GM19468 (cell line): ENCODE measurements around the gene STX7.

Experiments
- ATAC-seq: cut with Tn5 transposase; IDR thresholded peaks from one replicate; pipeline ENCODE4 v1.9.1; 2021; ENCODE audit warnings: mild to moderate bottlenecking, moderate library complexity, moderate number of reproducible peaks; ENCODE audit not compliant: unreplicated experiment; ENCODE audit errors: extremely low read depth

The STX7 gene

GRCh38 chr6:132418235-132418965, 94.5 kb downstream of the STX7 start:
- no peak for ATAC-seq

GRCh38 chr6:132414761-132415160, 98.2 kb downstream of the STX7 start:
- no peak for ATAC-seq

- ATAC-seq: no peak
These were observed 98.6 kb downstream of the STX7 start for GRCh38 chr6:132414322-132414721.

DNA sequence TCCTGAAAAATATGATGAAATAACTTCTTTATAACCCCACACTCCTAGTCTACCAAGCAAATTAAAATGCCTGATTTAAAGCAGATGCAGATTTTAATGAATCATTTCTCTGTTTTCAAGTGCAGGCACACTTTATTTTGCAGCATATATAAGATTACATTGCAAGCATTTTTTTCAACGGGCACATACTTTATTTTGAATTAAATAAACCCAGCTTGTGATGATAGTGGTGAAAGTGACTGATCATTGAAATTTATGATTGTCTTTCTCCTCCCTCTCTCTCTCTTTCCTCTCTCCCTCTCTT, 99.5 kb downstream of the STX7 start:
- no peak for ATAC-seq

DNA sequence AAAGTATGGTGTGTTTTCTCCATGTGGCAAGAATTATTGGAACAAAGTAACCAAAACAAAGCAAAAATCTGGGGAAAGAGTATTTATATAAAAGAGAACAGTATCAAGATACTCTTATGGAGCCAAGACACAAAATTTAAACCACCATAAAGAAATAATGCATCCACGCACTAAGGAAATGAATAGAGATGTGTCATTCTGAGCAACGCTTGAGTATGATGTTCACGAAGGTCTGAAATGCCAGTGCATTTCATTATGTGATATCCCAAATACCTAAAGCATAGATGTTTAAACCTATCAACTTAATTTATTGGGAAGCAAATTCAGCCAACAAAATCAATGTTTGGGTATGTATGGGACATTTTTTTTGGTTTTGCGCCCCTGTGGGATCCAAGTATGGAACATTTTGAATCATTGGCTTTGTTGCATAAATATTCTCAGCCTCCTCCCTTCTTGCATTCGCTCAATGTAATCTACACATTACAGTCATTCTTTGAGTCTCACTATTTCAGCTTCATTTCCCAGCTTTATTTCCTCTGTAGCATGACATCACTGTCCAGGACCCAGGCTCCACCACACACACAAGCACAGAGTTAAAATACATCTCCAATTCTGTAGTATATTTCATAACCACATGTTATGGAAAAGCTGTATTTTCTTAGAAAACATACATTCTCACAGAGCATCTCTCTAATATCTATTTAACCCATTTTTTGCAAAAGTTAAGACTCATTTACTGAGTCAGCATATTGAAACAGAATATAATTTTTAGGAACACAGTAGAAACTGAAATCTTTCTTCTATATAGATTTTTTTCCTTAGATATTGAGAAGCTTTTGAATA, 100.0 kb downstream of the STX7 start:
- ATAC-seq: no peak

- no peak for ATAC-seq
These were observed 101.6 kb downstream of the STX7 start for GRCh38 chr6:132411296-132411695.

DNA sequence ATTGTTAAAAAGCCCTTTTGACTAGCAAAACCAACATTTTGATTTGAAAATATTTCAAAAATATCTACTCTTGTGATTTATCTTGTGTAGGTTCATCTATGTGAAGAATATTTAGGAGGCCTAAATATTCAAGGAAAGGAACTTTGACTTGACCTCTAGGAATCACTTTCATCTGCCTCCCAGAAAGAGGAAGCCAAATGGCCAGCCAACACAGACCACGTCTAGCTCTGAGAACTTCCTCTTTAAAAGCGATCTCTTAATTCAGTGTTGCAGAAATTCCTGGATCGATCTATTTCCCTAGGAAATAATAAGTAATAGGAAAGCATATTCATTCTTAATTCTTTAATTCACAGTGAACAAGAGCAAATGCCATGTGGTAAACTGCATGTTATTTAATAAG, 102.1 kb downstream of the STX7 start:
- ATAC-seq: no peak

DNA sequence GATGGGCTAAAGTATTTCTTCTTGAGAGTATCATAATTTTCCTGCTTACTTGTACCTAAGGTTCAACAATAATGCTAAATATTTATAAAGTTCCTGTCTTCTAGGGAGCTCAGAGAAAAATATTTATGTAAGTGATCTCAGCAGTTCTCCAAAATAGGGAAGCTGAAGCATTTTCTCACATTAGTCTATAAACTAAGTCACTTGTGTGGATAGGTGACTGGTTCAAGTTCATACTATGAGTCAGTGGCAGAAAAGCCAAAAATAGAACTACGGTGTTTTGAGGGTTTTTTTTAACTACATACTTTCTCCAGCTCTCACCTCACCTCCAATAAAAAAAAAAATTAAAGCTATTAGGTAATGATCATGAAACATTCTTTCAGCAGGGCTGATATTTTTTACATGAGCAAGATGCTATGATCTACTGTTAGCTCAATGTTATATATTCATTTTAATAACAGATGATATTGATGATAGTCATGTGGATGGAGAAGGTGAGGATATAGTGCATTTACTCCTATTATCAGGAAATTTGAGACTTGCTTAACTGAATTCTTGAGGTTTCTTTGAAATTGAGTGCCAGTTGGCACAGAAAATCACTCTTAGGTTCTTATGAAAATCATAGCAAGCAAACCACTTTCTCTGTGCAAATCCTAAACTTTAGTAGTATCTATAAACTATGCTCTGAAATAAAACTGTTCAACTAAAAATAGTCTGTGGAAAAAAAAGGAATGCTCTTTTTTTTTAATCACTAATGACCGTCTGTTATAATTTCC, 107.6 kb downstream of the STX7 start:
- ATAC-seq: peak; percentile 73

DNA sequence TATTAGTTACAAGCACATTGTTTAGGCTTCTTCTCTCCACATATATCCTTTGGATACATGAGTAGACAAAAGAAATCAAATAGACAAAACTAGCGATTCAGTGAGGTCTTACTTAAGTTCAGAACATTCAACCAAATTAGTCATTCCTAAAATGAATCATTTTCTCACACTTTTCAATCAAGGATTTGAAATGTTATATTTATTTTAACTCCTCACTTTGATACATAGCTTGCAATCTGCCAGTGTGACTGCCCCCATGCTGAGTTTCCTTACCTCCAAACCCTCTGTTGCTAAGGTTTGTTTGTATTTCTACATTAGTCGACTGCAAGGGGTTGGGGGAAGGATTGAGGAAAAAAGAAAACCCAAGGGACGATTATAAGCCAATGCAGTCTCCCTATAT, 108.2 kb downstream of the STX7 start:
- no peak for ATAC-seq

DNA sequence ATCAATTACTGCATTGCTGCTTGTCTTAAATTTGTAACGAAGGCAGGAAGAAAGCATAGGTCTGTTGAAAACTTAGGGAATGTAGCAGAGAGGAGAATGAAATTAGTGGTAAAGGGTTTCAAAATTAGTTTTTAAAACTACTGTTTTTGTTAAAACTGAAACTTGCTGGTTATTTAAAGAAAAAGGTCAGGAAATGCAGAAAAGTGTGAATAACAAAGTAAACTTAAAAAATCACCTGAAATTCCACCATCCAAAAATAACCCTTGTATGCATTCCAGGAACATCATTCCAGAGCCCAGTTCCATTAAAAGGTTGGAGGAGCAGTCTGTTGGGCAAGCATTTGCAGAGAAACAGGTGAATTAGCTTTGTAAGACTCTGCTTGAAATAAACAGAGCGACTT, 108.6 kb downstream of the STX7 start:
- ATAC-seq: no peak

DNA sequence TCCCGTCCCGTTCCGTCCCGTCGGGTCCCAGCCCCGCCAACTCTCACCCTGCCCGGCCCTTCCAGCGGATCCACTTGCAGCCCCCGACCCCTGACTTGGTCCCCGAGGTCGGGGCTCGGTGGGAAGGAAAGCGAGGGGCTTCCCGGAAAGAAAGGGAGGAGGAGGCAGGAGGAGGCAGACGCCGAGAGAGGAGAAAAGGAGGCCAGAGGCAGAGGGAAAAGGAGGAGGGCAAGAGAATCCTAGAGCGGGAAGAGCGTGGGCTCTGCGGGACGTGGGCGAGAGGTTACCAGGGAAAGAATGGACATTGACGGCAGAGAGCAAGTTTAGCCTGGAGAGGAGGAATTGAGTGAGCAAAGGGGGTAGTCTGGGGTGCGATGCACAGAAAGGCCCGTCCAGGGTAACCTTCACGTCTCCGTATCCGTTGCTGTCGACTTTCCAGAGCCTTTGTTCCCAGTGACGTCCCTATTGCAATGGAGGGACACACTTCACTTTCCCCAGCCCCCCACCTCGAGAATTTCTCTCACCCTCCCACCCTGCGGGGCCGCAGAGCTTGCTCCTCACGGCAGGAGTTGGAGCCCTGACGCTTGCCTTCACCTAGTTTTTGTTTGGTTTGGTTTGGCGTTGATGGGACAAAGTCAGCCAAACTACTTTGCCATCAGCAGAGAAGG, 111.2 kb downstream of the STX7 start:
- ATAC-seq: no peak

DNA sequence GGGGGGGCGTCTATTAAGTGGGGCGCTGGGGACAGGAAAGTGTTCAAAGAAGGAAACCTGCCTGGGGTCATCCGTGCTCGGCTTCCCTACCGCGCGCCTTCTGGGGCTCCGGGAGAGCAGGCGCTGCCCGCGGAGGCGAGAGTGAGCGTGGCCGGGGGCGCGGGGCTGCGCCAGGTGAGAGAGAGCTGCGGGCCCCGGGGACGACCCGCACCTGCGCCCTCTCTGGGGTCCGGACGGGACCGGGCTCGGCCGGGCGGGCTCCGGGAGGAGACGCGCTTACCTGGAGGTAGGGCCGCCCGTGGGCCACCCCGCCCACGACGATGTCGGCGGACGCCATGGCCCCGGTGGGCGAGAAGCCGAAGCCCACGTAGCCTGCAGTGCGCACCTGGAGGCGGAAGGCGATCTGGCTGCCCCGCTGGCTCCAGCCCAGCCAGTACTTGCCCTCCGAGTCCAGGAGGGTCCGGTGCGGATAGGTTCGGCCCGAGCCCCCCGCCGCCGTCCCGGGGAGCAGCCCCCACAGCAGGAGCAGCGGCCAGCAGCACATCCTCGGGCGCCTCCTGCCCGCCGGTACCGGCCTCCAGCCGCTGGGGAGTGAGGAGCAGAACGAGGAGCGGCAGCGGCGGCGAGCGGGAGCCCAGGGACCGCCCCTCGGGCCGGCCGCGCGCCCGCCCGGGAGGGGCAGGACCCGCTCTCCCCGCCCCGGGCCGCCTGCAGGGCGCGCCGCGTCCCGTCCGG, 111.9 kb downstream of the STX7 start, which contains the start of gene MOXD1:
TSS of gene MOXD1 (minus strand) at position 593 of the 735 bp plus-strand sequence. CDS start at position 544, 49 bp downstream.
- ATAC-seq: peak; percentile 34

- ATAC-seq: no peak
These were observed 112.4 kb downstream of the STX7 start for GRCh38 chr6:132400555-132400882.

GRCh38 chr6:132399376-132400074, 113.4 kb downstream of the STX7 start:
- no peak for ATAC-seq
